ENCODE measurements around the gene GPC5.

DNA sequence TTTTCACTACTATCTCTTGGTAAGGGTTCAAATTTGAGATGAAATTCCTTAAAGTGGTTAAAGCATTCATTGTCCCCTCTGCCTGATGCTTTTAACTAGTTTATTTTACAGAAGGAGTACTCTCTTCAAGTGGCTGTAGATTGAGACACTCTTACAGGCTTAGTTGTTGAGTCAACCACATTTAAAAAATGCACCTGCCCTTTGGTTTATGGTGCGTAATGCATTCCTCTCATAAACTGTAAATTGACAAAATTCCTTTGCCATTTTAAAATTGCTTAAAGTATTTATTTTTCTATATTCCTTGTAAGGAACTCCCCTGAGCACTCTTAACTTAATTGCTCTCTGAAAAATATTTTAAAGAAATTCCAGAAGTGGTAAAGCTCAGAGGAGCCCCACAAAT is 826 bp upstream of the GPC5 start:
- TF ChIP-seq EZH2phosphoT487 (IDR thresholded peaks at IDR 0.05) (no peak), CTCF (IDR thresholded peaks at IDR 0.05) (no peak), EZH2 (IDR thresholded peaks at IDR 0.05) (no peak)
